Measurements from ENCODE around the gene P2RY6. TPM values are rescaled to one million over a fixed set of nuclear protein-coding genes. Genes with fewer than 3 reads are reported as not detected.

P2RY6 gene
- polyA plus RNA-seq, 2 of the 4 experiments (the other 2 are of a cell fraction) = 6.8 to 8.8 TPM

DNA sequence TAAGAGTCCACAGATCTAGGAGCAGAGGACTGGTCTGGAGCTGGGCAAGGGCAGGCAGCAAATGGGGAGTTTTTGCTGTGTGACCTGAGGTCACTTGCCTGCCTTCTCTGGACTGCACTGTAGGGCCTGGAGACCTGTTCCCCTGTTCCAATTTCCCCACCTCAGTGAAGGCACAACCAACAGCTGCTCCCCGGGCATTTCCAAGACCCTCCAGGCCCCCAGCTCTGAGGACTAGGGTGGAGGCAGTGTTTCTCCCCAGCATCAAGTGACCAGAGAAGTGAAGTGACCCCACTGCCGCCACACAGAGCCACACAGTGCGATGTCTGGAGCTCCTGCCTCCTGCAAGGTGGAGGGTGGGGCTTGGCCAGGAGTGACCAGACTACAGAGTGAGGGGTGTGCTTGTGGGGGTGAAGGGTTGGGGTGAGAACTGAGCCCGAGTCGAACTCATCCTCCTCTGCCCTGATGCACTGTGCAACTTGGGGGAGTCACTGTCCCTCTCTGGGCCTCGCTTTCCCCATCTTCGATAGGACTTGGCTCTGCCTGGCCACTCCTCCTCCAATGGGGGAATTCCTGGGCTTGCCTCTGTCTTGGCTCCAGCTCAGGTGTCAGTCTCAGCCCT is 32.5 kb upstream of the P2RY6 start (continued):
- no peak for TF ChIP-seq EP300 (IDR thresholded peaks at IDR 0.05)
- no peak for TF ChIP-seq ZFP36 (IDR thresholded peaks at IDR 0.05; ENCODE audit: borderline replicate concordance, partially characterized antibody)

DNA sequence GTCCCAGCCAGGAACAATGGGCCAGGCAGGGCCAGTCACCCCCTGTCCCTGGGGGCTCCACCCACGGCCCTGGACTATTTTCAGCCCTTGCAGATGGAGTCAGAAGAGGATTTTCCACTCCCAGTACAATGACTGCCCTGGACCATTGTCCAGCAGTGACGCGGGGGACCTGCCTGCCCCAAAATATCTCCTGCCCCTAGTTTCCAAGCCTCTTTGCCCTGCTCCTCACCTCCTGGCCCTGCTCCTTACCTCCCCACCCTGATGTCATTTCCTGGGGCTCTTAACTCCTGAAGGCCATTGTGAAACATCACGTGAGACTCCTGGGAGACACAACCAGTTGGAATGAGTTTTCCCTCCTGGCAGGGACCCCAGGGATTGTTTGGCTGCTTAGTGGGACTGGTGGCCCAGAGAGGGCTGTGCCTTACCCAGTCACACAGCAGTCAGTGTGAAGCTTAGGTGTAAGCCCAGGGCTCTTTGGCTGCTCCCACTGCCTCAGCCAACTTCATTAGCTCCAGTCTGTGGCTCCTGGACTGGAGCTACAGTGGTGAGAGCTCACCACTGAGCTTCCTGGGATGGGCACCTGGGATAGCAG is 31.9 kb upstream of the P2RY6 start:
- Histone ChIP-seq H3K27ac (peak overlapping the region in 1 of 2 experiments; percentile 44; a peak in 3 of 6 replicates), H3K4me1 (peaks cover 22% of the 10 kb centered on the region; the same call in 2 of the 3 replicates), H3K9me3 (no peaks in the 10 kb centered on the region), H3K4me2 (no peak overlapping the region), H3K4me3 (no peak overlapping the region)
- TF ChIP-seq EHMT2 (IDR thresholded peaks at IDR 0.05; ENCODE audit: low read depth) (no peak), TP53 (CRISPR knock-in tag; IDR thresholded peaks at IDR 0.05) (no peak), HDAC2 (IDR thresholded peaks at IDR 0.05) (no peak), CBX8 (IDR thresholded peaks at IDR 0.05) (no peak), PHF8 (IDR thresholded peaks at IDR 0.05; ENCODE audit: borderline replicate concordance, low read depth) (no peak), ZC3H11A (IDR thresholded peaks at IDR 0.05) (no peak), POLR2A (IDR thresholded peaks at IDR 0.05; ENCODE audit: low read length) (no peak), HOXB13 (CRISPR knock-in tag; IDR thresholded peaks at IDR 0.05; ENCODE audit: low read depth) (no peak), NR3C1 (IDR thresholded peaks at IDR 0.05) (no peak), NPAS2 (CRISPR knock-in tag; IDR thresholded peaks at IDR 0.05; ENCODE audit: borderline replicate concordance) (no peak), KDM1A (IDR thresholded peaks at IDR 0.05; ENCODE audit: low read depth) (no peak)
- TF ChIP-seq, protein P1, sequence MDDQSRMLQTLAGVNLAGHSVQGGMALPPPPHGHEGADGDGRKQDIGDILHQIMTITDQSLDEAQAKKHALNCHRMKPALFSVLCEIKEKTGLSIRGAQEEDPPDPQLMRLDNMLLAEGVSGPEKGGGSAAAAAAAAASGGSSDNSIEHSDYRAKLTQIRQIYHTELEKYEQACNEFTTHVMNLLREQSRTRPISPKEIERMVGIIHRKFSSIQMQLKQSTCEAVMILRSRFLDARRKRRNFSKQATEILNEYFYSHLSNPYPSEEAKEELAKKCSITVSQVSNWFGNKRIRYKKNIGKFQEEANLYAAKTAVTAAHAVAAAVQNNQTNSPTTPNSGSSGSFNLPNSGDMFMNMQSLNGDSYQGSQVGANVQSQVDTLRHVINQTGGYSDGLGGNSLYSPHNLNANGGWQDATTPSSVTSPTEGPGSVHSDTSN (IDR thresholded peaks at IDR 0.05) = no peak
- TF ChIP-seq, protein P2, sequence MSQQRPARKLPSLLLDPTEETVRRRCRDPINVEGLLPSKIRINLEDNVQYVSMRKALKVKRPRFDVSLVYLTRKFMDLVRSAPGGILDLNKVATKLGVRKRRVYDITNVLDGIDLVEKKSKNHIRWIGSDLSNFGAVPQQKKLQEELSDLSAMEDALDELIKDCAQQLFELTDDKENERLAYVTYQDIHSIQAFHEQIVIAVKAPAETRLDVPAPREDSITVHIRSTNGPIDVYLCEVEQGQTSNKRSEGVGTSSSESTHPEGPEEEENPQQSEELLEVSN (IDR thresholded peaks at IDR 0.05; ENCODE audit: borderline replicate concordance, low read depth) = no peak
- TF ChIP-seq, protein P3, sequence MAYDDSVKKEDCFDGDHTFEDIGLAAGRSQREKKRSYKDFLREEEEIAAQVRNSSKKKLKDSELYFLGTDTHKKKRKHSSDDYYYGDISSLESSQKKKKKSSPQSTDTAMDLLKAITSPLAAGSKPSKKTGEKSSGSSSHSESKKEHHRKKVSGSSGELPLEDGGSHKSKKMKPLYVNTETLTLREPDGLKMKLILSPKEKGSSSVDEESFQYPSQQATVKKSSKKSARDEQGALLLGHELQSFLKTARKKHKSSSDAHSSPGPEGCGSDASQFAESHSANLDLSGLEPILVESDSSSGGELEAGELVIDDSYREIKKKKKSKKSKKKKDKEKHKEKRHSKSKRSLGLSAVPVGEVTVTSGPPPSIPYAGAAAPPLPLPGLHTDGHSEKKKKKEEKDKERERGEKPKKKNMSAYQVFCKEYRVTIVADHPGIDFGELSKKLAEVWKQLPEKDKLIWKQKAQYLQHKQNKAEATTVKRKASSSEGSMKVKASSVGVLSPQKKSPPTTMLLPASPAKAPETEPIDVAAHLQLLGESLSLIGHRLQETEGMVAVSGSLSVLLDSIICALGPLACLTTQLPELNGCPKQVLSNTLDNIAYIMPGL (CRISPR knock-in tag; IDR thresholded peaks at IDR 0.05; ENCODE audit: borderline replicate concordance) = no peak
- TF ChIP-seq, protein P4, sequence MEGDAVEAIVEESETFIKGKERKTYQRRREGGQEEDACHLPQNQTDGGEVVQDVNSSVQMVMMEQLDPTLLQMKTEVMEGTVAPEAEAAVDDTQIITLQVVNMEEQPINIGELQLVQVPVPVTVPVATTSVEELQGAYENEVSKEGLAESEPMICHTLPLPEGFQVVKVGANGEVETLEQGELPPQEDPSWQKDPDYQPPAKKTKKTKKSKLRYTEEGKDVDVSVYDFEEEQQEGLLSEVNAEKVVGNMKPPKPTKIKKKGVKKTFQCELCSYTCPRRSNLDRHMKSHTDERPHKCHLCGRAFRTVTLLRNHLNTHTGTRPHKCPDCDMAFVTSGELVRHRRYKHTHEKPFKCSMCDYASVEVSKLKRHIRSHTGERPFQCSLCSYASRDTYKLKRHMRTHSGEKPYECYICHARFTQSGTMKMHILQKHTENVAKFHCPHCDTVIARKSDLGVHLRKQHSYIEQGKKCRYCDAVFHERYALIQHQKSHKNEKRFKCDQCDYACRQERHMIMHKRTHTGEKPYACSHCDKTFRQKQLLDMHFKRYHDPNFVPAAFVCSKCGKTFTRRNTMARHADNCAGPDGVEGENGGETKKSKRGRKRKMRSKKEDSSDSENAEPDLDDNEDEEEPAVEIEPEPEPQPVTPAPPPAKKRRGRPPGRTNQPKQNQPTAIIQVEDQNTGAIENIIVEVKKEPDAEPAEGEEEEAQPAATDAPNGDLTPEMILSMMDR (IDR thresholded peaks at IDR 0.05) = no peak
- ChIA-PET CTCF (interaction anchor here (0.9 to 9.2 kb wide), 10 partner anchors 12 to 410 kb away, joined by 3 to 122 read pairs (median 35); partner anchors contain the start of genes P2RY2 and P2RY6), POLR2A (no interaction called here)
- 63% methylated on average over 4 of the region's 4 CpGs for WGBS (ENCODE audit: missing lambda C conversion rate)
- FAIRE-seq (no peak), ATAC-seq (no peak), DNase-seq (ENCODE audit: low read depth in 1 of 2, low spot score in 1 of 2) (no peak)

DNA sequence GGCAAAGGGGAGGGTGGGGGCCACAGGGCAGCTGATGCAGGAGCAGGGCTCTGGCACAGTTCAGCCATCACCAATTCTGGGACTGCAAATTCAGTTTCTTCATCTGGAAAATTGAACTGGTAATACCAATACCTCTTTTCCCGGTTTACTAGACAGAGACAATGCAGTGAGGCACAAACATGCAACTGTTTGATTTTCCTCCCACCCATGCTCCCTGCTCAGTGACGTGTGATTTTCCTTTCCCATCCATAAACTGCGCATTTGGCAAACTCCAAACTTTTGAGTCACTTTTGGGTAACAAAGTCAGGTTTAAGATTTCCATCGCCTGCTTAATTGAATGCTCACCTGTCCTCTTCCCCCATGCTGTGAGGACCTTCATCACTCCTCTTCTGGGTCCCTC is 30.8 kb upstream of the P2RY6 start:
- peak overlapping the region in 1 of 2 experiments; percentile 92; a peak in 2 of 6 replicates for H3K27ac ChIP-seq
- H3K4me3 ChIP-seq = no peak overlapping the region
- DNase-seq (ENCODE audit: low read depth in 1 of 2, low spot score in 1 of 2) = no peak
- H3K4me2 ChIP-seq = no peak overlapping the region
- no peak for ATAC-seq
- 92% methylated on average over 4 of the region's 4 CpGs for WGBS (ENCODE audit: missing lambda C conversion rate)
- peaks cover 22% of the 10 kb centered on the region; the same call in 2 of the 3 replicates for H3K4me1 ChIP-seq
- CTCF ChIA-PET = interaction anchor here (1.0 to 9.2 kb wide), 11 partner anchors 13 to 411 kb away, joined by 3 to 122 read pairs (median 25); partner anchors contain the start of gene P2RY6
- POLR2A ChIA-PET = interaction anchor here (1.3 kb wide), 1 partner anchor 48 kb away, joined by 3 read pairs; no protein-coding TSS in a partner anchor
- H3K9me3 ChIP-seq = no peaks in the 10 kb centered on the region
- FAIRE-seq = no peak
- TF ChIP-seq NR3C1 (IDR thresholded peaks at IDR 0.05) = no peak
- no peak for TF ChIP-seq MAFK (IDR thresholded peaks at IDR 0.05; ENCODE audit: partially characterized antibody)
- no peak for TF ChIP-seq CHD2 (IDR thresholded peaks at IDR 0.05; ENCODE audit: low read length, partially characterized antibody)
- no peak for TF ChIP-seq SMC3 (IDR thresholded peaks at IDR 0.05)
- TF ChIP-seq GATA3 (IDR thresholded peaks at IDR 0.05; ENCODE audit: borderline replicate concordance) = no peak
- TF ChIP-seq, protein P2 (IDR thresholded peaks at IDR 0.05; ENCODE audit: borderline replicate concordance, low read depth) = no peak
- TF ChIP-seq, protein P5, sequence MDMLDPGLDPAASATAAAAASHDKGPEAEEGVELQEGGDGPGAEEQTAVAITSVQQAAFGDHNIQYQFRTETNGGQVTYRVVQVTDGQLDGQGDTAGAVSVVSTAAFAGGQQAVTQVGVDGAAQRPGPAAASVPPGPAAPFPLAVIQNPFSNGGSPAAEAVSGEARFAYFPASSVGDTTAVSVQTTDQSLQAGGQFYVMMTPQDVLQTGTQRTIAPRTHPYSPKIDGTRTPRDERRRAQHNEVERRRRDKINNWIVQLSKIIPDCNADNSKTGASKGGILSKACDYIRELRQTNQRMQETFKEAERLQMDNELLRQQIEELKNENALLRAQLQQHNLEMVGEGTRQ (IDR thresholded peaks at IDR 0.05) = no peak
- no peak for TF ChIP-seq CHD4 (IDR thresholded peaks at IDR 0.05; ENCODE audit: borderline replicate concordance)
- TF ChIP-seq RFX5 (IDR thresholded peaks at IDR 0.05) = no peak
- TF ChIP-seq MYC (IDR thresholded peaks at IDR 0.05; ENCODE audit: borderline replicate concordance, low read length) = no peak
- TF ChIP-seq POLR2AphosphoS2 (conservative IDR thresholded peaks at IDR 0.05; ENCODE audit: low read length) = no peak
- TF ChIP-seq ZNF302 (CRISPR knock-in tag; IDR thresholded peaks at IDR 0.05) = no peak
- TF ChIP-seq, protein P6, sequence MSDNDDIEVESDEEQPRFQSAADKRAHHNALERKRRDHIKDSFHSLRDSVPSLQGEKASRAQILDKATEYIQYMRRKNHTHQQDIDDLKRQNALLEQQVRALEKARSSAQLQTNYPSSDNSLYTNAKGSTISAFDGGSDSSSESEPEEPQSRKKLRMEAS (IDR thresholded peaks at IDR 0.05) = no peak
- TF ChIP-seq PHF8 (IDR thresholded peaks at IDR 0.05; ENCODE audit: borderline replicate concordance, low read depth) = no peak
- TF ChIP-seq HOXB5 (CRISPR knock-in tag; IDR thresholded peaks at IDR 0.05) = no peak
